GM10847 (cell line): ENCODE measurements around the gene SNX4.

Experiments
- POLR2A ChIP-seq: IDR thresholded peaks from 2 replicates; pipeline ENCODE4 v1.6.1; 2011; ENCODE audit not compliant: insufficient read length; ENCODE audit errors: extremely low read depth

Gene SNX4

DNA sequence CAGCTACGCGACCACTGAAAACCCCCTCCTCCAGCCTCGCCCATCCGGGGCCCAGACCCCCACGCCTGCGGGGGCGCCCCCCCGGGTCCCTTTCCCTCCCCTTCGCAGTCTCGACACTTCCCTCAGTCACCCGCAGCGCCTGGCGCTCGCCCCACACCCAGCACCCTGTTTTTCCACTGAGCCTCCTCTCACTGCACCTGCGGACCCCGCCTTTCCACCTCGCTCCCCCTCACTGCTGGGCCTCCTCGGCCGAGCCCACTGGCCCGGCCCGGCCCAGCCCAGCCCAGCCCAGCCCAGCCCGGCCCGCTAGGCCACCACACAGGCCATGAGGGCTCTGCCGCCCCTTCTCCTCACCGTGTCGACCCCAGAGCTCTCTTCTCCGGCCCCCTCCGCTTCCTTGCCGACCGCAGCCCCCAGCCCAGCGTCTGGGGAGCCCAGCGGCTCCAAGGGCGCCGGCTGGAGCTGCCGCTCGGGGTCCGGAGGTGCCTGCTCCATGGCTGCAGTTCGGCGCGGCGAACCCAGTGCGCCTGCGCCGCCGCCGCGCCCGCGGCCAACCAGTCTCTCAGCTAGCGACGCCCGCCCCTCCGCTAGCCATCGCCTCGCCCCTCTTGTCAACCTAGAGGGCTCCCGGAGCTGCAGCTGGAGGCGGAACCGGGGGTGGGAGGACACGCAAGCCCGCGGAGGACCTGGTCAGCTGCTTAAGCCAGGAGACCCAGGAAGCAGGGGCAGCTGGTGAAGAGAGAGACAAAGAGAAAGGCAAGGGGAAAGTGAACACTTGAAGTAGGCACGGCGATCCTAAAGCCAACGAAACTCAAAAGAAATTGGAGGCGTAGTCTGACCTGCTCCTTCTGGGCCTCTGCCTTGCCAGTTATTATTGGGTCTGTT, at the start of gene SNX4:
TSS of gene SNX4 (minus strand) at position 525 of the 885 bp plus-strand sequence. CDS start at position 495, 30 bp downstream.
- peak; percentile 85 for TF ChIP-seq POLR2A

- no peak for TF ChIP-seq POLR2A
Measured at GRCh38 chr3:125556314-125556713, 36.3 kb upstream of the SNX4 start.

GRCh38 chr3:125552401-125552800, 32.4 kb upstream of the SNX4 start:
- TF ChIP-seq POLR2A = no peak

- TF ChIP-seq POLR2A = no peak
Measured at GRCh38 chr3:125528920-125529319, 8.9 kb upstream of the SNX4 start.

- TF ChIP-seq POLR2A = no peak
Measured at GRCh38 chr3:125525153-125525552, 5.2 kb upstream of the SNX4 start.

GRCh38 chr3:125515421-125515820, 4.6 kb downstream of the SNX4 start:
- no peak for TF ChIP-seq POLR2A

GRCh38 chr3:125513490-125514115, 6.4 kb downstream of the SNX4 start:
- TF ChIP-seq POLR2A = no peak

DNA sequence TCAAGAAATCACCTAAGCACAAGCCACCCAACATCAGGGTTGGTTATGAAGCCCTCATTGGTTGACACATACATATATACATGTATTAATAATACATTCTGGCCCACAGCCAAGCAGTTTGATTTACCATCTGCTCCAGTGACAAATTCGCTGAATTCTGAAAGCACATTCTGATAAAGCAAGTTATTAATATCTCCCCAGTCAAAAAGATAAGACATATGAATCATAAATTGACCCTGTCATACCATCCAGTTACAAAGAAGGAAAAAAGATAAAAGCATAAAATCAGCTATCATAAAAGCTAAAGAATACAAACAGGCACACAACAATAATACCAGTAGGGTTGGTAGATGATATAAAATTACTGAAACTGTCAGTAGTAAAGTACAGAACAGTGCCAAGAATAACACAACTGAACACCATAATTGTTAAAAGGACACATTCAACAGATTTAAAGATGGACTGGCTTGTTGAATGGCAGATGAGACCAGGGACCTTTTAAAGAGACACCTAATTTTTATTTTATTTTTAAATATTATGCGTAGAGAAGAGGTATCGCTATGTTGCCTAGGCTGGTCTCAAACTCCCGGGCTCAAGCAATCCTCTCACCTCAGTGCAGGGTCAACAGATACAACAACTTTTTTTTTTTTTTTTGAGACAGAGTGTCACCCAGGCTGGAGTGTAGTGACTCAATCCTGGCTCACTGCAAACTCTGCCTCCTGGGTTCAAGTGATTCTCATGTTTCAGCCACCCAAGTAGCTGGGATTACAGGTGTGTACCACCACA, 7.7 kb downstream of the SNX4 start:
- TF ChIP-seq POLR2A = no peak

DNA sequence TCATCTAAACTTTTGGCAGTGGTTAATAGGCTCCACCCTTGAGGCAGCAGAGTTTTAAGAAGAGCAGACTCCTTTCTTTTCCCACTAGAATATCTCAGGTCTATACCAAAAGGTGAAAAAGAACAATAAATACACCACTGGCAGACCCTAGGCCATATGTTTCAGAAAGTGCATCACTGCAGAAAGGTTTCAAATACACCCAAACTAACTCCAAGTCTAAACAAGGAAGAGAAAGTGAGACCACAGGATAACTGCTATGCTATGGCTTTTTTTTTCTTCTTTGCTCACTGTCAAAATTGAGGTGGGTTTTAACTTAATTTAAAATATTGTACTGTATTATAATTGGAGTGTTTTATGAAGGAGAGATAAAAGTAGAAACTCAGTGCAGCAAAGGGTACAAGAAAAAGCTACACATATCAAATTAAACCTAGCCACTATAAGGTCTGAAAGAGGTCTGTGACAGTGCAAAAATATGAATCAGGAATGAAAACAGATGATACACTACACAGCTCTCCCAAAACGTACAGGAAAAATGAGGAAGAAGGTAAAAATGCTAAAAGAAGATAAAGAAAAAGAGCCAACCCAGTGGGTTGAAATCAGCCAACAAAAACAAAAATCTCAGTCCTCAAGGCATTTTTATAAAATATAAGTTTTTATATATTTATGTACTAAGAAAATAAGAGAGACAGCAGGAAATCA, 8.4 kb downstream of the SNX4 start:
- TF ChIP-seq POLR2A = no peak

GRCh38 chr3:125507128-125507527, 12.9 kb downstream of the SNX4 start:
- no peak for TF ChIP-seq POLR2A

- TF ChIP-seq POLR2A = no peak
Measured at GRCh38 chr3:125498630-125499029, 21.4 kb downstream of the SNX4 start.

- TF ChIP-seq POLR2A = no peak
Measured at GRCh38 chr3:125496701-125497100, 23.3 kb downstream of the SNX4 start.

DNA sequence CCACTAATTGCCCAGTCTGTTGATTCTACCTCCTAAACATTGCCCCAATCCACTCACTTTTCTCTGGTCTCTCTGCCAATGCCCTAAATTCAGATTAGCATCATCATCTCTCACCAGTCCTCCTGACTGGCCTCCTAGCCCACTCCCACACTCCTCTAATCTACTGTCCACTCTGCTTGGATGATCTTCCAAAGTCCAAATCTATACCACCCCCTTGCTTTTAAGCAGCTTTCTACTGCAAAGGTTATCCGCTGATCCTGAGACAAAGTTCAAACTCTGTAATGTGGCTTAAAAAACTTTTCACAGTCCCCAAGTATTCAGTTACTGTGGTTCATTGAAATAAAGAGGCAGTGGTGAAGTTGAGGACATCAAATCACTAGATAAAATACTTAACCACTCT, 37.6 kb downstream of the SNX4 start:
- no peak for TF ChIP-seq POLR2A

- TF ChIP-seq POLR2A = no peak
Measured at GRCh38 chr3:125481786-125482185, 38.2 kb downstream of the SNX4 start.

GRCh38 chr3:125480656-125481374, 39.2 kb downstream of the SNX4 start:
- TF ChIP-seq POLR2A = no peak

DNA sequence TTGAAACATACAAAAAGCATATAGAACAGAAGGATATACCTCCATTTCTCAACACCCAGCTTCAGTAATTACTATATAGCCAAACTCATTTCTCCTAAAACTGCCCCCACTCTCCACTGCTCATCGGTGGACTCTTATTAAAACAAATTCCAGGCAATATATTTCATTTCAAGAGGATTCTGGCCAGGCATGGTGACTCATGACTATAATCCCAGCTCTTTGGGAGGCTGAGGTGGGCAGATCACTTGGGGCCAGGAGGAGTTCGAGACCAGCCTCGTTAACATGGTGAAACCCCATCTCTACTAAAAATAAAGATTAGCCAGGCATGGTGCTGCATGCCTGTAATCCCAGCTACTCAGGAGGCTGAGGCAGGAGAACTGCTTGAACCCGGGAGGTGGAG, 40.9 kb downstream of the SNX4 start:
- TF ChIP-seq POLR2A = no peak
